Naive thymus-derived CD4-positive, alpha-beta T cell (primary cell): ENCODE results near the gene CAPN1. TPM values are rescaled to one million over a fixed set of nuclear protein-coding genes. Genes with fewer than 3 reads are reported as not detected.

Experiments
- ATAC-seq: fragments of 150-1000 bp; cut with Tn5 transposase; 2 replicates; pipeline ENCODE4 v1.10.0; 2021; ENCODE audit warnings: mild to moderate bottlenecking, moderate library complexity
- CTCF ChIA-PET: fragments of 350-600 bp; sonication (Branson Sonifier 250); formaldehyde crosslinking; loops from one replicate; lab custom pipeline; 2021; ENCODE audit warnings: antibody characterized with exemption; lab: Charles Lee
- POLR2A ChIA-PET: fragments of 350-600 bp; sonication (Branson Sonifier 250); formaldehyde crosslinking; loops from one replicate; lab custom pipeline; 2021; ENCODE audit warnings: antibody characterized with exemption, inconsistent platforms; lab: Charles Lee
- DNase-seq, 9 donors: peaks; one replicate each; pipeline versions ENCODE4 v3.0.0 to v3.0.0-alpha.2; 2020 to 2022; ENCODE audit warnings: mixed read lengths in 1 of 9
- H3K27ac ChIP-seq: one replicate; pipeline ENCODE4 v1.7.0; 2013; ENCODE audit warnings: mild to moderate bottlenecking, low read depth, low read length, moderate library complexity
- H3K27me3 ChIP-seq, 2 donors: one replicate each; pipeline ENCODE4 v1.7.0; 2013; ENCODE audit warnings: low read length in 2 of 2, mild to moderate bottlenecking in 2 of 2, moderate library complexity in 2 of 2; ENCODE audit not compliant: control insufficient read depth in 2 of 2, insufficient read depth in 2 of 2
- H3K36me3 ChIP-seq, 3 experiments: 1 replicate in 2 of 3; 2 replicates in 1 of 3; pipeline ENCODE4 v1.7.0; 2013; ENCODE audit warnings: low read length in 3 of 3, mild to moderate bottlenecking in 3 of 3, moderate library complexity in 1 of 3; ENCODE audit not compliant: insufficient read depth in 3 of 3, control insufficient read depth in 2 of 3
- H3K4me1 ChIP-seq, 2 donors: one replicate each; pipeline ENCODE4 v1.7.0; 2013; ENCODE audit warnings: low read length in 2 of 2, mild to moderate bottlenecking in 2 of 2, moderate library complexity in 1 of 2; ENCODE audit not compliant: control insufficient read depth in 2 of 2, insufficient read depth in 2 of 2
- H3K4me3 ChIP-seq: 2 replicates; pipeline ENCODE4 v1.7.0; 2013; ENCODE audit warnings: mild to moderate bottlenecking, low read length
- H3K9me3 ChIP-seq, 3 experiments: 1 replicate in 2 of 3; 2 replicates in 1 of 3; pipeline ENCODE4 v1.7.0; 2013; ENCODE audit warnings: low read length in 3 of 3; ENCODE audit not compliant: control insufficient read depth in 2 of 3
- H3K27ac Mint-ChIP-seq, 9 donors: one replicate each; pipeline ENCODE4 v1.8.0; 2020 to 2022; ENCODE audit warnings: mixed read lengths in 9 of 9, mild to moderate bottlenecking in 8 of 9, moderate library complexity in 5 of 9, inconsistent platforms in 2 of 9
- H3K27me3 Mint-ChIP-seq, 5 donors: one replicate each; pipeline ENCODE4 v1.8.0; 2021 to 2022; ENCODE audit warnings: mixed read lengths in 5 of 5, mild to moderate bottlenecking in 1 of 5
- H3K36me3 Mint-ChIP-seq, 5 donors: one replicate each; pipeline ENCODE4 v1.8.0; 2020 to 2022; ENCODE audit warnings: mixed read lengths in 5 of 5, mild to moderate bottlenecking in 3 of 5, inconsistent platforms in 1 of 5
- H3K4me1 Mint-ChIP-seq, 7 donors: one replicate each; pipeline ENCODE4 v1.8.0; 2020 to 2022; ENCODE audit warnings: mixed read lengths in 7 of 7, mild to moderate bottlenecking in 3 of 7, inconsistent platforms in 1 of 7
- H3K4me3 Mint-ChIP-seq, 10 donors: one replicate each; pipeline ENCODE4 v1.8.0; 2020 to 2022; ENCODE audit warnings: mild to moderate bottlenecking in 10 of 10, mixed read lengths in 10 of 10, moderate library complexity in 6 of 10, inconsistent platforms in 2 of 10
- H3K9me3 Mint-ChIP-seq, 11 donors: one replicate each; pipeline ENCODE4 v1.8.0; 2020 to 2022; ENCODE audit warnings: mixed read lengths in 11 of 11, mild to moderate bottlenecking in 4 of 11, inconsistent platforms in 1 of 11, moderate library complexity in 1 of 11
- intact Hi-C, 2 donors: fragments of 100-400 bp; cut with micrococcal nuclease; formaldehyde crosslinking; loops; one replicate each; pipeline ENCODE4 v1.15.1; 2023
- polyA plus RNA-seq, 2 donors: library from polyadenylated mRNA; unstranded; fragments of 300-500 nt; fragmentation: Illumina TruSeq; gene quantifications; one replicate each; pipeline ENCODE4 v1.2.3, GENCODE V29; 2021
- total RNA-seq, 6 experiments: library from RNA in 5 of 6; stranded (reverse) in 5 of 6; gene quantifications; 1 replicate in 5 of 6; 2 replicates in 1 of 6; pipeline ENCODE4 v1.2.3 and lab custom pipeline; 2021 to 2026

CAPN1 gene
- total and polyA plus RNA-seq, 7 experiments from 2014 or later: 73.1 to 195 (median 99.8) TPM

GRCh38 chr11:65194564-65194963, 12.8 kb downstream of the CAPN1 start:
- DNase-seq: no peak
- Histone ChIP-seq H3K27ac (no peak overlapping the region), H3K9me3 (no peaks in the 10 kb centered on the region), H3K36me3 (peaks cover 0 to 36% (median 3%) of the 10 kb centered on the region in 3 experiments), H3K27me3 (no peaks in the 10 kb centered on the region), H3K4me3 (no peak overlapping the region), H3K4me1 (no peaks in the 10 kb centered on the region)
- Mint-ChIP-seq H3K27ac (no peak overlapping the region), H3K4me3 (no peak overlapping the region), H3K36me3 (peaks cover 12 to 44% (median 30%) of the 10 kb centered on the region in 5 donors), H3K4me1 (peaks cover 6 to 19% (median 11%) of the 10 kb centered on the region in 7 donors), H3K27me3 (no peaks in the 10 kb centered on the region), H3K9me3 (no peaks in the 10 kb centered on the region)
- intact Hi-C loops: no loop called here
- no peak for ATAC-seq
- ChIA-PET CTCF (no interaction called here), POLR2A (no interaction called here)

- Mint-ChIP-seq H3K36me3 (peaks cover 0 to 22% (median 8%) of the 10 kb centered on the region in 5 donors), H3K4me1 (peaks cover 0 to 12% (median 4%) of the 10 kb centered on the region in 7 donors), H3K27ac (no peak overlapping the region), H3K27me3 (no peaks in the 10 kb centered on the region), H3K9me3 (no peaks in the 10 kb centered on the region), H3K4me3 (no peak overlapping the region)
- DNase-seq (peak in 1 of 9 donors; percentile 15), ATAC-seq (no peak)
- intact Hi-C loops: loop anchor here (1.0 to 2.0 kb wide), 3 partner anchors 47 to 126 kb away; no protein-coding TSS in a partner anchor
- Histone ChIP-seq H3K27me3 (no peaks in the 10 kb centered on the region), H3K27ac (no peak overlapping the region), H3K4me1 (no peaks in the 10 kb centered on the region), H3K4me3 (no peak overlapping the region), H3K9me3 (no peaks in the 10 kb centered on the region), H3K36me3 (peaks cover 4 to 45% (median 14%) of the 10 kb centered on the region in 3 experiments)
- POLR2A ChIA-PET: interaction anchor here (1.5 kb wide), 1 partner anchor 69 kb away, joined by 6 read pairs; no protein-coding TSS in a partner anchor
- CTCF ChIA-PET: interaction anchor here (0.6 to 2.5 kb wide), 5 partner anchors 21 to 268 kb away, joined by 3 to 11 read pairs (median 4); no protein-coding TSS in a partner anchor
These were observed 22.4 kb downstream of the CAPN1 start for GRCh38 chr11:65204143-65204542.

- Mint-ChIP-seq H3K4me3 (no peak overlapping the region), H3K4me1 (peaks cover 0 to 13% (median 5%) of the 10 kb centered on the region in 7 donors), H3K36me3 (peaks cover 0 to 18% (median 8%) of the 10 kb centered on the region in 5 donors), H3K27me3 (no peaks in the 10 kb centered on the region), H3K27ac (peak overlapping the region in 2 of 9 donors; percentile 30 to 65), H3K9me3 (no peaks in the 10 kb centered on the region)
- ATAC-seq: peak; percentile 75
- peak in 8 of 9 donors; percentile 33 to 71 (median 52) for DNase-seq
- Histone ChIP-seq H3K36me3 (peaks cover 4 to 49% (median 22%) of the 10 kb centered on the region in 3 experiments), H3K4me3 (no peak overlapping the region), H3K27ac (no peak overlapping the region), H3K4me1 (no peaks in the 10 kb centered on the region), H3K27me3 (no peaks in the 10 kb centered on the region), H3K9me3 (no peaks in the 10 kb centered on the region)
- intact Hi-C loops: loop anchor here (1.0 to 2.0 kb wide), 3 partner anchors 46 to 125 kb away; no protein-coding TSS in a partner anchor
- CTCF ChIA-PET: interaction anchor here (0.6 to 2.5 kb wide), 6 partner anchors 21 to 198 kb away, joined by 3 to 11 read pairs (median 4); partner anchors contain the start of gene CDC42EP2
- POLR2A ChIA-PET: interaction anchor here (1.5 kb wide), 1 partner anchor 70 kb away, joined by 6 read pairs; no protein-coding TSS in a partner anchor
These were observed 23.2 kb downstream of the CAPN1 start for GRCh38 chr11:65204646-65205601.

GRCh38 chr11:65205602-65205967, 23.9 kb downstream of the CAPN1 start:
- H3K27ac Mint-ChIP-seq: peak overlapping the region in 2 of 9 donors; percentile 30 to 65
- H3K36me3 Mint-ChIP-seq: peaks cover 0 to 22% (median 8%) of the 10 kb centered on the region in 5 donors
- Histone ChIP-seq H3K27me3 (no peaks in the 10 kb centered on the region), H3K4me3 (no peak overlapping the region), H3K36me3 (peaks cover 4 to 53% (median 26%) of the 10 kb centered on the region in 3 experiments), H3K4me1 (no peaks in the 10 kb centered on the region), H3K9me3 (no peaks in the 10 kb centered on the region), H3K27ac (no peak overlapping the region)
- ATAC-seq (no peak), DNase-seq (peak in 1 of 9 donors; percentile 18)
- intact Hi-C loops: loop anchor here in 1 of 2 donors (2.0 kb wide), 1 partner anchor 45 kb away; no protein-coding TSS in a partner anchor
- ChIA-PET CTCF (interaction anchor here (0.9 to 2.5 kb wide), 5 partner anchors 20 to 124 kb away, joined by 3 to 11 read pairs (median 4); partner anchors contain the start of gene CDC42EP2), POLR2A (interaction anchor here (0.9 kb wide), 1 partner anchor 10 kb away, joined by 3 read pairs; no protein-coding TSS in a partner anchor)
- peaks cover 0 to 13% (median 5%) of the 10 kb centered on the region in 7 donors for H3K4me1 Mint-ChIP-seq
- no peaks in the 10 kb centered on the region for H3K27me3 Mint-ChIP-seq
- no peak overlapping the region for H3K4me3 Mint-ChIP-seq
- H3K9me3 Mint-ChIP-seq: no peaks in the 10 kb centered on the region

GRCh38 chr11:65206441-65206841, 24.7 kb downstream of the CAPN1 start:
- ChIA-PET CTCF (interaction anchor here (2.5 kb wide), 1 partner anchor 19 kb away, joined by 11 read pairs; no protein-coding TSS in a partner anchor), POLR2A (interaction anchor here (0.6 to 0.9 kb wide), 2 partner anchors 10 to 424 kb away, joined by 3 to 5 read pairs; no protein-coding TSS in a partner anchor)
- Mint-ChIP-seq H3K27me3 (no peaks in the 10 kb centered on the region), H3K27ac (no peak overlapping the region), H3K36me3 (peaks cover 0 to 19% (median 8%) of the 10 kb centered on the region in 5 donors), H3K4me3 (no peak overlapping the region), H3K4me1 (peaks cover 0 to 13% (median 5%) of the 10 kb centered on the region in 7 donors), H3K9me3 (no peaks in the 10 kb centered on the region)
- intact Hi-C loops: no loop called here
- no peaks in the 10 kb centered on the region for H3K27me3 ChIP-seq
- no peak for ATAC-seq
- H3K9me3 ChIP-seq: no peaks in the 10 kb centered on the region
- no peak overlapping the region for H3K27ac ChIP-seq
- no peak overlapping the region for H3K4me3 ChIP-seq
- H3K4me1 ChIP-seq: no peaks in the 10 kb centered on the region
- peak in 1 of 9 donors; percentile 17 for DNase-seq
- H3K36me3 ChIP-seq: peaks cover 4 to 61% (median 26%) of the 10 kb centered on the region in 3 experiments

GRCh38 chr11:65206901-65207300, 25.2 kb downstream of the CAPN1 start:
- Mint-ChIP-seq H3K36me3 (peaks cover 0 to 19% (median 8%) of the 10 kb centered on the region in 5 donors), H3K27me3 (no peaks in the 10 kb centered on the region), H3K4me3 (no peak overlapping the region), H3K27ac (peak overlapping the region in 1 of 9 donors; percentile 38), H3K9me3 (no peaks in the 10 kb centered on the region), H3K4me1 (peaks cover 0 to 13% (median 5%) of the 10 kb centered on the region in 7 donors)
- ATAC-seq (no peak), DNase-seq (no peak)
- Histone ChIP-seq H3K27me3 (no peaks in the 10 kb centered on the region), H3K4me1 (no peaks in the 10 kb centered on the region), H3K4me3 (no peak overlapping the region), H3K27ac (no peak overlapping the region), H3K36me3 (peaks cover 4 to 66% (median 26%) of the 10 kb centered on the region in 3 experiments), H3K9me3 (no peaks in the 10 kb centered on the region)
- ChIA-PET CTCF (no interaction called here), POLR2A (no interaction called here)
- intact Hi-C loops: no loop called here
